HG03457 (cell line): ENCODE data around the gene TRIM66.

Experiments used
- ATAC-seq: cut with Tn5 transposase; IDR thresholded peaks from one replicate; pipeline ENCODE4 v1.9.1; 2021; ENCODE audit warnings: moderate number of reproducible peaks; ENCODE audit not compliant: unreplicated experiment

Gene TRIM66

GRCh38 chr11:8715501-8715900 is 33.0 kb upstream of the TRIM66 start:
- ATAC-seq, result no peak

DNA sequence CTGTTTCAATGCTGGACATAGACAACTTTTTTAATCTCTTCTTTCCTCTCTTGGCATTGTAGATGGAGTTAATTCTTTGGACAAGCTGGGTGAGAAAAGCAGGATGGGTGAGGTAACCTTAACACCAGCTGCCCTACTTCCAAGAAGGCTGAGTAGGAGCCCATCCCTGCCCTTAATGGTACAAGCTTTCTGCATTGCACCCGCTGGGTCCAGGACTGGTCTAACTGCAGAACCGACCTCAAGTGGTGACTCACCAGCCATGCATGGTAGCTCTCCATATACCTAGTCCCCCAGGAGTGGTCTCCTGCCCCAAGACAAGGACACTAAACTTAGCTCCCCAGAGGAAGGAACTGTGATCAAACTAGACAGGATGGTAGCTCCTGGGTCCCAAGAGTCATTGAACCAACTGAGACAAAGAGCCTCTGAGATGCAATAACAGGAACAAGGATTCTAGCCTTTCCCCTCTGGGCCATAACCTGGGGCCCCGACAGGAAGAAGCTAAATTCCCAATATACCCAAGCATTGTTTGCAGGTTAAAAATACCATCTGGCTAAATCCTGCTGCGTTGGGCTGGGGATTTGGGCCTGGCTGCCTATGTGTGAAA is 32.3 kb upstream of the TRIM66 start:
- ATAC-seq, result no peak

DNA sequence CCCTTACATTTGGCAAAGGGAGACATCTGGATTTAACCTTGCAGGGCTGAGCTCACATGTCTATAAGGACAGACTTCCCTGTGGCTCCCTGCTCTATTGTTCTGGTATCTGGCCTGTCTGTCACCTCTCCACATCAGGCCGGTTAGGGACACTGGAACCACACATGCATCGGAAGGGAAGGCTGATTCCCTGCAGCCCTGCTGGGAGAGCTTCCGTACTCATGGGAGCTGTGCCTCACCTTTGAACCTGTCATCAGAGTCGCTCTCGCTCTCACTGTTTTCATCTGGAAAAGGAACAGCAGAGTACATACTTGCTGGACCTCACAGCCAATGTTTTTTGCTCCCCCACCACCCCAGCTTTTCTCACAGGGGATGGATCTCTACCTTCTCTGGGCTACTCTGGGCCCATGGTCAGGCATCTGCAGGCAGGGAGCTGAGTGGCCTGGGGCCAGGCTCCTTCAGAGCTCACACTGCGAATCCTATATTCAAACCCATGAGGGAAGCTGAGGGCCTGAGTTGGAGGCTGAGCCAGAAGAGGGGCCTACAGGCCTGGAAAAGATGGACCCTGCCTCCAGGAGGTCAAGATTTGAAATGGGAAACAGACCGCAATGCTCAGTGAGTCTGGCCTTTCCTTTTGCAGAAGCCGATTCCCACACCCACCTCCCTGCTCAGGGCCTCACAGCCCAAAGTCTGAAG is 31.4 kb upstream of the TRIM66 start:
- ATAC-seq, result no peak

DNA sequence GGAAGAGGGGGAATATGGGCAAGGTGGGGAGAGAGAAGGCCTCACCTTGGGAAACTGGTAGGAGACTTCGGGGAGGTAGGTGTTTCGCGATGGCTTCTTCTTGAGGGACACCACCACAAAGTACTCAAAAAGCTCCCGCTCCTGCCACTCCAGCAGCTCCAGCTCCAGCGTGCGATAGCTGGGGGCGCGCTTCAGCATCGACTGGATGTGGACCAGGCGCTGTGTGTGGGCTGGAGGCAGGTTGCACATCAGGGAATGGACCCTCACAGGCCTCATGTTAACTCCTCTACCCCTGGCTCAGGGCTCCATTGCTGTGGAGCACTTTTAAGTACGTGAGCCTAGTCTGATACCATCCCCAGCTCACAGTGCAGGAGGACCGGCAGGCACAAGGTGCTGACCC is 30.0 kb upstream of the TRIM66 start:
- ATAC-seq, result no peak

DNA sequence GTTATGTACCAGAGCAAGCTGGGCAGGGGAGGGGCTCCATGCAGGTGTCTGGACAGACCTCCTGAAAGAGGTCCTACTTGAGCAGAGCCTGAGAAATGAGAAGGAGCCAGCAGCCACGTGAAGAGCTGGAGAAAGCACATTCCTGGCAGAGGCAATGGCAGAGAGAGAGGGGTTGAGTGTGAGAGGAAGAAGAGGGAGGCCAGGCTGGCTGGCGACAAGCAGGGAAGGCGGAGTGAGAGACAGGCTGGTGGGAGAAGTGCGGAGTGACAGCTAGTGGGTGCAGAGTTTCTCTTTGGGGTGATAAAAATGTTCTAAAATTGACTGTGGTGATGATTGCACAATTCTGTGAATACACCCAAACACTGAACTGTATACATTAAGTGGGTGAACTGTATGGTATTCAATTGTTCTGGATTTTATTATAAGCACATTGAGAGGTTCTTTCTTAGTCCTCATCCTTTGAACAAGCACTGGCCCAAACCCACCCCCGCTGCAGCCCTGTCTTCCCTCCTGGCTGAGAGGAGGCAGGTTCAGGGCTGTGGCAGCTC is 29.5 kb upstream of the TRIM66 start:
- no peak for ATAC-seq

DNA sequence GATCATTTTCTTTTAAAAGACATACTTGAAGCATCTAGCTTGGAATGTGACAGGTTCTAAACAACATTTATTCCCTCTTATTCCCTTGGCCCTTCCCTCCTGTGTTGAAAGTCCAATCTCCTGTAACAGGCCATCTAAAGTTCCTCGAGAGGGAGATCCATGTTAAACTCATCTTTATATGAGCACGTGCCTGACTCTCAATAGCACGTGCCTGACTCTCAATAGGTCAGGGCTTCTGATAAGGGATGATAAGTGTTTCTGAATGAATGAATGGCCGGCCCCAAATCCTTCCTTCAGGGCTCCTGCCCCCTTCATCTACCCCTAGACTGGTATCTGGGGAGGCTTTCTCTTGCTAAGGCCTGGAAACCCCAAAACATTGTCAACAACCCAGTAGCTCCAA is 27.3 kb upstream of the TRIM66 start:
- no peak for ATAC-seq

DNA sequence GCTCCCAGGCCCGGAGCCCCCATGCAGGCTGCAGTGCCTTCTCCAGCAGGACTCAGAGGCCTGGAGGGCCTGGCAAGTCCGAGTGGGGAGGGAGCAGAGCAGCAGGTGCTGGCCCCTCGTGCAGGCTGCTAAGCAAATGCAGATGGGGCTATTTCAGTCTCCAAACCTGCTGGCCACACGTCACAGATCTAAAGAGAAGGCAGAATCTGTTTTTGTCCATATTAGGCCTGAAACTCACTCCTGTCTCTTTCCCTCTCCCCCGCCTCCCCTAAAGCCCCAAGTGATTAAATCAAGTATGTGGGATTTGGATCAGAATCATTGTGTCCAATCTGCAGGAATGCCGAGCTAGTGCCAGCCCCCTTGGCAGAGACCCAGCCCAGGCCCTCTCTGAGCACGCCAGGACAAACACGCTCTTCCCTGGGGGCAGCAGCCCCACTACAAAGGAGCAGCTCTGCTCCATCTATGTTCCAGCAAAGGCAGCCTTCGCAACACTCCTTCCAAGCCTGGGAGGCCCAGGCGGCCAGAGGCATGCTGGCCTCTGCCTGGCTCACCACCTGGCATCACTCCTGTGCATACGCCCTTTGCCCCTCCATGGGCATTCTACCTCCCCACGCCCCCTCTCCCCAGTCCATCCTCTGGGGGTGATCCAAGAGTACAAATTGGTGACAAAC is 26.7 kb upstream of the TRIM66 start:
- no peak for ATAC-seq

- no peak for ATAC-seq
Measured at GRCh38 chr11:8707541-8708191, 25.2 kb upstream of the TRIM66 start.

GRCh38 chr11:8706673-8707432 is 24.4 kb upstream of the TRIM66 start:
- ATAC-seq, result no peak

DNA sequence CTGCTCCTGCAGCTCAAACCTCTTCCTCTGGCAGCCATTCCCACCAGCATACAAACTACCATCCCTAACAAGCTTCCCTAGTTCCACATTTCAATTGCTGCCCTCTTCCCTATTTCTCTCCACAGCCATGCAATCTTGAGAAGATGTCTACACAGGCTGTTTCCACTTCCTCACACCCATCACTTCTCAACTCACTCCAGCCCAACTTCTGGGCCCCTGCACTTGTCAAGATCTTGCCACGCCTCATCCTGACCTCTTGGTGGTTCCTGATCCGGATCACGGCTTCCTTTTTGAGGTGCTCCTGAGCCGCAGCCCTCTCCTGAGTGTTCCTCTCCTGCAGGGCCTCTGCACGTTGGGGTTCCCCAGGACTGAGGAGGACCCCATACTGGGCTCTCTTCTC is 22.7 kb upstream of the TRIM66 start:
- no peak for ATAC-seq

DNA sequence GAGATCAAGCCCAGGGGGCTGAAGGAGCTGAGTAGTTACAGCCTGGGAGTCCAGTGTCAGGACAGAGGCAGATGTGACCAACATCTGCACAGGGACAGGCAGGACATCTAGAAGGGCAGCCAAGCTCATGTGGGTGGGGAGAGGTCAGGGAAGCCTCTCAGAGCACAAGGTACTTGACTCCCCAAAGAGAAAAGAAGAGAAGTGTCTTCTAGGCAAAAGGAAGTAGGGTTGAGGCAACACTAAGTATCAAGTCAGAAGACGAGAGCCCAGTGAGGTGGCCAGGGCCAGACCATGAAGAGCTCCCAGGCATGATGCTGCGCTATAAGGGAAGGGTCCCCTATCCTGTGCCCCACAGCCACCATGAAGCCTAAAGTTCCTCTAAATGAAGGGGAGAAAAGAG is 21.7 kb upstream of the TRIM66 start:
- ATAC-seq, result no peak

DNA sequence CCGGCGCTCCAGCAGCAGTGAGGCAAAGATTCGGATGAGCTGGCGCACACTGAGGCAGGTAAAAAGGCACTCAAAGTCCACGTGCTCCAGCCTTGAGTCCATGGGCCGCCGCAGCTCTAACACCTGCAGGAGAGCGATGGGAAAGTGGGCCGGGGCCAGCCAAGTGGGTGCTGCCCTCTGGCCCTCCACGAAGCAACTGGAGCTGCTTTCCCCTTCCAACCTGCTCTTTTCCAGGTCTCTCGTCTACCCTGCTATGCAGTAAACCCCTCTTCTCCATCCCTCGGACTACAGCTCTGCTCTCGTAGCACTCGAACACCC is 20.1 kb upstream of the TRIM66 start:
- no peak for ATAC-seq

GRCh38 chr11:8701891-8702597 is 19.6 kb upstream of the TRIM66 start:
- ATAC-seq, result no peak

GRCh38 chr11:8699903-8700302 is 17.4 kb upstream of the TRIM66 start:
- no peak for ATAC-seq

- no peak for ATAC-seq
Measured at GRCh38 chr11:8698917-8699441, 16.5 kb upstream of the TRIM66 start.

DNA sequence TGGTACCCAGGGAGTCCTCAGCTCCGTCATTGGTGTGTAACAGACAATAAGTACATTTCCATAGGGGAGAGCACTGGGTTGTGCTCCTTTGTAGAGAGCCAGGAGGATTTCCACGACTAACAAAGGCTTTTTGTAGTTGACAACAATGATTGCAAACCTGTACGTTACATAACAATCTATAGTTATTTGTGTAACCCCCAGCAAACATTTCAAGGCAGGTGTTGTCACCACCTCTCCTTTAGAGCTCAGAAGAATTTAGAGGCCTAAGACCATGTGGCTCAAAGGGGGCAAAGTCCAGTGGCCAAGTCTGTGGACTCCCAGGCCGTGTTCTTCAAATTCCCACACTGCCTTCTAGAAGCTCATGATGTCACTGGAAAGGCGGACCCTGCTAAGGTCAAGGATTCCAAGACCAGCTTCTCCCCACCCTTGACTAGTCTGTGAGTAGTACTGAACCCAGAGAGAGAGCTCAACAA is 15.9 kb upstream of the TRIM66 start:
- no peak for ATAC-seq

GRCh38 chr11:8697054-8697453 is 14.6 kb upstream of the TRIM66 start:
- no peak for ATAC-seq

DNA sequence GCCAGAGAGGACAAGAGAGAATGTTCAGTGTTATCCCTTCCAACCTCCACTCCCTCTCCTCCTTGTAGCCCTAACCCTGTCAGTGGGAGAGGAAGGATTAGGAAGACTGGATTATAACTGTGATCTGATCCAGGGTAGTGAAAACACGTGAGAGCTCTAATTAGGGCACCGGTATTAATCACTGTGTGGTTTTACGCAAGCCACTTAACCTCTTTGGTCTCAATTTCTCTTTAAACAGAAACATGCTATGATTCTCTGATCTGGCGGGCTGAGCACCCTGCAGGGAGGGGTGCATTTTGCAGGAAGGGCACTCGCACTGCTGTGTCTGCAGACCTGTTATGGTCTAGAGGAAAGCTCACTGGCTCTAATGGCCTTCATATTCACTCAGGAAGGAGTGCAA is 11.7 kb upstream of the TRIM66 start:
- no peak for ATAC-seq

DNA sequence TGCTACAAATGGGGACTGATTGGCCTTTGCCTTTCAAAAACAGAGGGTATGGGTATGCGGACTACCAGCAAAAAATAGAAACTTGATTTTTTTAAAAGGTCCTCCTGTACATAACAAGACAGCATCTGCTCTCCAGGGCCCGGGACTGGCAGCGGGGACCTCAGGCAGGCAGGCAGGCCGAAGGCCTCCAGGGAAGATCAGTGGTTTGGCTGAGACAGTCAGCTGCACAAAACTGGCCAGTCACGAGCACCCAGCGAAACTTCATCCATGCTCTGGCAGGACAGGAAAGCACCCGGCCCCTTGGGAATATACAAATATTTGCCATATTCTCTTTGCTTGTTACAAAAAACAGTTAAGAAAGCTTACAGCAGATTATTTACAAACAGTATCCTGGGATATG is 11.1 kb upstream of the TRIM66 start:
- no peak for ATAC-seq

- ATAC-seq, result no peak
Measured at GRCh38 chr11:8693010-8693551, 10.6 kb upstream of the TRIM66 start.
